ENCODE data around the gene LKAAEAR1.

GRCh38 chr20:64109831-64110391 is 25.7 kb upstream of the LKAAEAR1 start:
- no peak for TF ChIP-seq PATZ1 (CRISPR knock-in tag; IDR thresholded peaks at IDR 0.05; ENCODE audit: borderline replicate concordance)
- TF ChIP-seq CREB5 (CRISPR knock-in tag; IDR thresholded peaks at IDR 0.05; ENCODE audit: low read depth) = no peak
- TF ChIP-seq, protein P1, sequence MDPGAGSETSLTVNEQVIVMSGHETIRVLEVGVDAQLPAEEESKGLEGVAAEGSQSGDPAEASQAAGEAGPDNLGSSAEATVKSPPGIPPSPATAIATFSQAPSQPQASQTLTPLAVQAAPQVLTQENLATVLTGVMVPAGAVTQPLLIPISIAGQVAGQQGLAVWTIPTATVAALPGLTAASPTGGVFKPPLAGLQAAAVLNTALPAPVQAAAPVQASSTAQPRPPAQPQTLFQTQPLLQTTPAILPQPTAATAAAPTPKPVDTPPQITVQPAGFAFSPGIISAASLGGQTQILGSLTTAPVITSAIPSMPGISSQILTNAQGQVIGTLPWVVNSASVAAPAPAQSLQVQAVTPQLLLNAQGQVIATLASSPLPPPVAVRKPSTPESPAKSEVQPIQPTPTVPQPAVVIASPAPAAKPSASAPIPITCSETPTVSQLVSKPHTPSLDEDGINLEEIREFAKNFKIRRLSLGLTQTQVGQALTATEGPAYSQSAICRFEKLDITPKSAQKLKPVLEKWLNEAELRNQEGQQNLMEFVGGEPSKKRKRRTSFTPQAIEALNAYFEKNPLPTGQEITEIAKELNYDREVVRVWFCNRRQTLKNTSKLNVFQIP (CRISPR knock-in tag; IDR thresholded peaks at IDR 0.05; ENCODE audit: borderline replicate concordance, low read depth) = no peak
- no peak for TF ChIP-seq TCF4 (CRISPR knock-in tag; IDR thresholded peaks at IDR 0.05; ENCODE audit: borderline replicate concordance)
- no peak for TF ChIP-seq RARB (CRISPR knock-in tag; IDR thresholded peaks at IDR 0.05)
- no peak for TF ChIP-seq ZFP30 (CRISPR knock-in tag; IDR thresholded peaks at IDR 0.05)
- TF ChIP-seq ZNF8 (CRISPR knock-in tag; IDR thresholded peaks at IDR 0.05) = no peak

Measured in SK-N-SH treated with all-trans-retinoic acid at 6 μM for 48 hours (cell line).